Measurements from ENCODE around the gene COL7A1.

DNA sequence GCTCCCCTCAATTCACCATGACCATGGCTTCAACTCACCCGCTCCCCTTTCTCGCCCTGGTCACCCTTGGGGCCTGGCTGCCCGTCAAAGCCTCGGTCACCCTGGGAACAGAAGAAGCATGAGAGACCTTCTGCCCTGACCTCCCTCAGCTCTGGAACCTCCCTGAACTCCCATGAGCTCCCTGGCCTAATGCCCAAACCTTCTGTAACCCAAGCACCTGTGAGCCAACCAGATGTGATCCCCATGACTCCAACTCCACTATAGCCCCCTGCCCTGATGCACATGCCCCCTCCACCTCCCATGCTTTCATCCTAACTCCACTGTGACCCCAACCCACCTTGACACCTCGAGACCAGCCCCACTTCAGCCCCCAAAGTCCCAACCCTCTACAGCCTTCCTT lies 28.0 kb downstream of the COL7A1 start:
- no peak for TF ChIP-seq JUND (IDR thresholded peaks at IDR 0.05)
- TF ChIP-seq CHD2 (IDR thresholded peaks at IDR 0.05; ENCODE audit: low read length, partially characterized antibody) = no peak
- no peak for TF ChIP-seq RFX5 (IDR thresholded peaks at IDR 0.05; ENCODE audit: low read length)
- TF ChIP-seq, protein P1, sequence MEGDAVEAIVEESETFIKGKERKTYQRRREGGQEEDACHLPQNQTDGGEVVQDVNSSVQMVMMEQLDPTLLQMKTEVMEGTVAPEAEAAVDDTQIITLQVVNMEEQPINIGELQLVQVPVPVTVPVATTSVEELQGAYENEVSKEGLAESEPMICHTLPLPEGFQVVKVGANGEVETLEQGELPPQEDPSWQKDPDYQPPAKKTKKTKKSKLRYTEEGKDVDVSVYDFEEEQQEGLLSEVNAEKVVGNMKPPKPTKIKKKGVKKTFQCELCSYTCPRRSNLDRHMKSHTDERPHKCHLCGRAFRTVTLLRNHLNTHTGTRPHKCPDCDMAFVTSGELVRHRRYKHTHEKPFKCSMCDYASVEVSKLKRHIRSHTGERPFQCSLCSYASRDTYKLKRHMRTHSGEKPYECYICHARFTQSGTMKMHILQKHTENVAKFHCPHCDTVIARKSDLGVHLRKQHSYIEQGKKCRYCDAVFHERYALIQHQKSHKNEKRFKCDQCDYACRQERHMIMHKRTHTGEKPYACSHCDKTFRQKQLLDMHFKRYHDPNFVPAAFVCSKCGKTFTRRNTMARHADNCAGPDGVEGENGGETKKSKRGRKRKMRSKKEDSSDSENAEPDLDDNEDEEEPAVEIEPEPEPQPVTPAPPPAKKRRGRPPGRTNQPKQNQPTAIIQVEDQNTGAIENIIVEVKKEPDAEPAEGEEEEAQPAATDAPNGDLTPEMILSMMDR (IDR thresholded peaks at IDR 0.05) = no peak
- no peak for TF ChIP-seq RAD21 (IDR thresholded peaks at IDR 0.05; ENCODE audit: low read length)
- no peak for TF ChIP-seq EP300 (IDR thresholded peaks at IDR 0.05; ENCODE audit: borderline replicate concordance in 1 of 2, low read depth in 1 of 2, low read length in 1 of 2)
- no peak for TF ChIP-seq YY1 (IDR thresholded peaks at IDR 0.05; ENCODE audit: low read depth)

Data from SK-N-SH (cell line).